Camera-type eye (tissue), 1 donor: ENCODE results near the gene CSNK1G3. TPM values are rescaled to one million over a fixed set of nuclear protein-coding genes. Genes with fewer than 3 reads are reported as not detected.

Source experiments
- total RNA-seq: library from RNA; depleted of rRNA; stranded (reverse); fragments of >200 nt; gene quantifications from one replicate; pipeline ENCODE4 v1.2.3, GENCODE V29; 2014

Gene CSNK1G3
- 101 TPM for total RNA-seq

DNA sequence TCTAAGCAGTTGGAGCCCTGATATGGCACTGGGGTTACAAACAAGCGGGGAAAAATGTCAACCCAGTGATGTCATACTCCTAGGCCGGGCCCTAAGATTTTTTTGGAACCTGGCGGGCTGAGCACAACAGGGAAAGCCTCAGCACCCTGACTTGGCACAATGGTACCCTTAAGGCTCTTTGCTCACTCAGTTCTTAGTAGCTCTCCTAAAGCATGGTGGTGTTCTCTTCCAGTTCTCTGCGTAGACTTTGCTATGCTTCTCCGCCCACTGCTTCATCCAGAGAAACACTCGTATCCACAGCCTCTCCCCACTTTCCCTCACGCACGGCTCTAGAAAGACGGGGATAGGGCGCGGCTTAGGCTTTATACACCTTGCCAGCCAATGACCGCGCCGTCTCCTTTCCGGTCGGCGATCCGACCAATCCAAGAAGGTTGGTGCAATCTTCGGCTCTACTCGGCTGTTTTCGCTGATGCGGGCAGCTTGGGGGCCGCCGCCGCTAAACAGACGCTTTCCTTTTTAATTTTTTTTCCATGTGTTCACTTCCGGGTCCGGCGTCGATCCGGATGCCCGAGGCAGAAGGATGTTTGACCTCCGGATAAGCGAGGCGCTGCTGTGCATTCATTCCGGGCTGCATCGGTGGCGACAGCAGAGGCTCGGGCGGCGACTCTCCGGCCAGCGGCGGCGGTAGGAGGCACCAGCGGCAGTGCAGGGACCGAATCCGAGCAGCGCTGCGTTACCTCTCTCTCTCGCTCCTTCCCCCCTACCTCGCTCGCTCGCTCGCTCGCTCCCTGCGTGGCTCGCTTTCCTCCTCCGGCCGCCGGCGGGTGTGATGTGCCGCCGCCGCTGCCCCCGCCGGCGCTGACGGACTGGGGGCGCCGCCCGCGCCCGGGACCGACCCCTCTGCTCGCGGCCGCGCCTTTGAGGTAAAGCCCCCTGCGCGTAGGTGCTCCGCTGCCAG, at the start of gene CSNK1G3:
TSS of gene CSNK1G3 (plus strand) at position 530 of the 958 bp plus-strand sequence. CDS start 33,487 bp downstream, outside the sequence.

Other genes starting within 250 kb of the CSNK1G3 start
- 37.5 TPM for gene CEP120, start 88.8 kb upstream of the CSNK1G3 start, total RNA-seq